Suprapubic skin (tissue), 4 donors: ENCODE results near the gene TSPO2.

Experiments used
- CTCF ChIP-seq, 2 donors: fragments of 200-600 bp in 1 of 2; fragments of 450-650 bp in 1 of 2; sonication (generic) in 1 of 2; IDR thresholded peaks; one replicate each; pipeline ENCODE4 v1.5.1; 2016 to 2019; ENCODE audit warnings: antibody characterized with exemption in 2 of 2, mild to moderate bottlenecking in 1 of 2, moderate library complexity in 1 of 2
- EP300 ChIP-seq: sonication (generic); formaldehyde crosslinking; IDR thresholded peaks from one replicate; pipeline ENCODE4 v1.6.1; 2017; ENCODE audit warnings: antibody characterized with exemption
- POLR2AphosphoS5 ChIP-seq, 3 donors: sonication (generic); formaldehyde crosslinking; IDR thresholded peaks; one replicate each; pipeline ENCODE4 v1.6.1; 2017; ENCODE audit warnings: antibody characterized with exemption in 3 of 3

- TF ChIP-seq POLR2AphosphoS5 (IDR thresholded peaks at IDR 0.05) (no peak), EP300 (no peak), CTCF (IDR thresholded peaks at IDR 0.05) (no peak)
Observed at GRCh38 chr6:41040101-41040939, 1.9 kb upstream of the TSPO2 start.
